ENCODE results near the gene ID3.

The ID3 gene

DNA sequence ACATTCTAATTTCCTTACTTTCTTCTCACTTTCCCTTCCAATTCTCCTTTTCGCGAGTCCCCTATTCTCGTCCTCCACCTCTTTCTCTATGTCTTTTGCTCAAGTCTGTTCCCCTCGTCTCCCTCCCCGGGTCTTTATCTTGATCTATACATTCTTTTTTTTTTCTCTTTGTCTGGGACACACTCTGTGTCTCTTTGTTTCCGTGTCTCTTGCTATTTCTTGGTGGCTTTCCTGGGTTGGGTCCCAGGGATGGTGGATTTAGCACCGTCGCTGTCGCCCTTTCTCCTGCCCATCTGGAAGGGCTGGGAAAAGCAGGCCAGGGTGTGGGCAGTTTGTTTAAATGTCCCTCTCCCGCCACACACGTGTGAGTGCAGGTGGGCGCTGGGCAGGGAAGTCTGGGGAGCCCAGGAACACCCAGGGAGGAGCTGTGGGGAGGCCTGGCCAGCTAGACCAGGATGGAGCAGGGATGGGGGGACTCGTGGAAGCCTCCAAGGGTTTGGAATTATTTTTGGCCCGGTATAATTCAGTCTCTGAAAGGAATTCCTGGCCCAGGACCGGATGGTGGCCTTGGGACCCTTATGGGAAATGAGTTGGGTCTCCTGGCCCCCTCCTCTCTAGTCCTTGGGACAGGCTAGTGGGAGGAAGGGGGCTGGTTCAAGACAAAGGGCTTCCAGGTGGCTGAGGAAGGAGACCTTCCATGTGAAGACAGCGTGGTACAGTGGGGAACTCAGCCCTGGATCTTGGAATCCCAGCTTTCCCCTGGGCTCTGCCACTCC lies 9.5 kb upstream of the ID3 start:
- TF ChIP-seq, protein P1, sequence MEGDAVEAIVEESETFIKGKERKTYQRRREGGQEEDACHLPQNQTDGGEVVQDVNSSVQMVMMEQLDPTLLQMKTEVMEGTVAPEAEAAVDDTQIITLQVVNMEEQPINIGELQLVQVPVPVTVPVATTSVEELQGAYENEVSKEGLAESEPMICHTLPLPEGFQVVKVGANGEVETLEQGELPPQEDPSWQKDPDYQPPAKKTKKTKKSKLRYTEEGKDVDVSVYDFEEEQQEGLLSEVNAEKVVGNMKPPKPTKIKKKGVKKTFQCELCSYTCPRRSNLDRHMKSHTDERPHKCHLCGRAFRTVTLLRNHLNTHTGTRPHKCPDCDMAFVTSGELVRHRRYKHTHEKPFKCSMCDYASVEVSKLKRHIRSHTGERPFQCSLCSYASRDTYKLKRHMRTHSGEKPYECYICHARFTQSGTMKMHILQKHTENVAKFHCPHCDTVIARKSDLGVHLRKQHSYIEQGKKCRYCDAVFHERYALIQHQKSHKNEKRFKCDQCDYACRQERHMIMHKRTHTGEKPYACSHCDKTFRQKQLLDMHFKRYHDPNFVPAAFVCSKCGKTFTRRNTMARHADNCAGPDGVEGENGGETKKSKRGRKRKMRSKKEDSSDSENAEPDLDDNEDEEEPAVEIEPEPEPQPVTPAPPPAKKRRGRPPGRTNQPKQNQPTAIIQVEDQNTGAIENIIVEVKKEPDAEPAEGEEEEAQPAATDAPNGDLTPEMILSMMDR (conservative IDR thresholded peaks at IDR 0.05) = no peak
- peak overlapping the region; percentile 66; the same call in 1 of the 2 replicates for H3K27ac ChIP-seq

DNA sequence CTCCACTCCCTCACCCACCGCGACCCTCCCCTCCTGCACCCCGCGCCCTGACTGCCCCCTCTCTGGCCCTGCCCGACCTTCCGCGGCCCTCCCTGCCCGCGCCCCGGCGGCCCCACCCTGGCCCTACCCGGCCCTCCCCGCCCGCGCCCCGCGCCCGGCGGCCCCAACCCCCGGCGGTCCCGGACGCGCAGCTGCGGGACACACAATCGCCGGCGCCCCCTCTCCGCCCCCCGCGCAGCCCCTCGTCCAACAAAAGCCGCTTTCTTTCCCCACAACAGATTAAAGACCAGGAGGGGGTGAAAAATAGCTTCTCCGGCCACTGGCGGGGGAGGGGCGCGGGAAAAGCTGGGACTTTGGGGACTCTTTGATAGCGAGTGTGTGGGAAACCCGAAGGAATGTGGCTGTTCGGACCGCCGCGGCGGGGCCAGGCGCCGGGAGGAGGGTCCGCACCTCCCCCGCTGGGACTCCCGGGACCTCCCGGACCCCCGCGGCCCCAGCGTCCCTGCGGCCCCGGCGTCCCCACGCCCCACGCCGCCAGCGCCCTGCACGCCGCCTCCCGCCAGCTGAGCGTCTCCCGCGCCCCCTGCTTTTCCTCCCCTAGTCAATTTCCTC lies 8.8 kb upstream of the ID3 start:
- TF ChIP-seq, protein P1 (conservative IDR thresholded peaks at IDR 0.05) = no peak
- peak overlapping the region; percentile 66; the same call in 1 of the 2 replicates for H3K27ac ChIP-seq

DNA sequence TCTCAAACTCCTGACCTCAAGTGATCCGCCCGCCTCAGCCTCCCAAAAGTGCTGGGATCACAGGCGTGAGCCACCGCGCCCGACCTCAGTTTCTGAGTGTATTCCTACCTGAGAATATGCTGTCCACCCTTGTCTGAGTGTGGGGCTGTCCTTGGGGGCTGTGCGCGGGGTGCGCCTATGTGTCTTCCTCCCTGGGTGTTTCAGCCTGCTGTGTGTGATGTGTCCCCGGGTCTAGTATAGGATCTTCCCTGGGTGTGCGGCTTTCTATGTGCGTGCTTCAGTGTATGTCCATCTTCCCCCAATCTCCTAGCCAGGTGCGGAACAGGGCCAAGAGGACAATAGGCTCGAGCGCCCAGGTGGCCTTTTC lies 8.3 kb upstream of the ID3 start:
- TF ChIP-seq, protein P1 (conservative IDR thresholded peaks at IDR 0.05) = no peak
- peak overlapping the region; percentile 66; the same call in 1 of the 2 replicates for H3K27ac ChIP-seq

DNA sequence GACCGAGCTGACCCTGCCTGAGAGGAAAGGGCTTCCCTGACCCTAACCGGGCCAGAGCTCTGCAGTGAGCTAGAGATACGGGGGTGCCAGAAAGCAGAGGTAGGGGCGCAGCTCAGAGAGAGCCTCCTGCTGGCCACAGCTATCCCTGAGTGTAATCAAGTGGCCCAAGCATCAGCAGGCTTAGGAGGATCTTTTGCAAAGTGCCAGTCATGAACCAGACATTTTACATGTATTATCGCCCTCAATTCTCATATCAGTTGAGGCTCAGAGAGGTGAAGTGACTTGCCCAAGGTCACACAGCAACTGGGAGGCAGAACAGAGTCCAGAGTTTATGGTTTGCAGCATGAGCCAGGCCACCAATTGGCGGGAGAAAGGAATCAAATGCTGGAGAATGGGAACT lies 7.0 kb upstream of the ID3 start:
- TF ChIP-seq, protein P1 (conservative IDR thresholded peaks at IDR 0.05) = no peak
- no peak overlapping the region for H3K27ac ChIP-seq

DNA sequence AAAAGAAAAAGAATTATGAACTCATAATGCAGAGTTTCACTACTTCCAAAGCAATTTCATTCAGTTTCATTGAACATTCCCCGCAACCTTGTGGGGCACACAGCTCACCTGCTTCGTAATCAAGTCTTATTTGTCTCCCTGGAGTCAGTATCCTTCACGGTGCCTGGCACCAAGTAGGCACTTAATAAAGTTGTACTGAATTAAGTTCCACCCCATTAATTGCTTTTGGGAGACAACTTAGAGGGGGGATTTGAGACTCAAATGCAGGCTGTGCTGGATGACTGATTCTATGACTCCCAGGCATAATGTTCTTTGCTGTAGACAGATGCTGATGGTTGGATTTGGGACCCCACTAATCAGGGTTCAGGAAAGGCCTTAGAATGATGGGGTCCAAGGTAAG lies 6.5 kb upstream of the ID3 start:
- TF ChIP-seq, protein P1 (conservative IDR thresholded peaks at IDR 0.05) = no peak
- H3K27ac ChIP-seq = no peak overlapping the region

DNA sequence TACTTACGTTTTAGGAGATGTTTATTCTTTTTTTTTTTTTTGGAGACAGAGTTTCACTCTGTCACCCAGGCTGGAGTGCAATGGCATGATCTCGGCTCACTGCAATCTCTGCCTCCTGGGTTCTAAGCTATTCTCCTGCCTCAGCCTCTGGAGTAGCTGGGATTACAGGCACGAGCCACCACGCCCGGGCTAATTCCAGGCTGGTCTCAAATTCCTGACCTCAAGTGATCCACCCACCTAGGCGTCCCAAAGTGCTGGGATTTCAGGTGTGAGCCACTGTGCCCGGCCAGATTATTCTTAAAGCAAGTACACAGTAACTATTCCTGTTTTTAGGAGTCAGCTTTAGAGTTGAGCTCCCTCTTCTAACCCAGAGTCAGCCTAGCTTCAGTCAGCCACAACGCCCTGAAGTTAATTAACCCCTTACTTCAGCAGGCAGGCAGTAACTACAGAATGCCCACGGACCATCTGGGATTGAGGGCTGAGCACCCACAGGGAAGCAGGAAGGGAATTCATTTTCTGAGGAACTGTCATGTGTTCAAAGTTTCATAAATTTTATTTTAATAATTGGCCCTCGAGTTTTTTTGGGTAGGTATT lies 5.3 kb upstream of the ID3 start:
- TF ChIP-seq, protein P1 (conservative IDR thresholded peaks at IDR 0.05) = no peak
- H3K27ac ChIP-seq = no peak overlapping the region

DNA sequence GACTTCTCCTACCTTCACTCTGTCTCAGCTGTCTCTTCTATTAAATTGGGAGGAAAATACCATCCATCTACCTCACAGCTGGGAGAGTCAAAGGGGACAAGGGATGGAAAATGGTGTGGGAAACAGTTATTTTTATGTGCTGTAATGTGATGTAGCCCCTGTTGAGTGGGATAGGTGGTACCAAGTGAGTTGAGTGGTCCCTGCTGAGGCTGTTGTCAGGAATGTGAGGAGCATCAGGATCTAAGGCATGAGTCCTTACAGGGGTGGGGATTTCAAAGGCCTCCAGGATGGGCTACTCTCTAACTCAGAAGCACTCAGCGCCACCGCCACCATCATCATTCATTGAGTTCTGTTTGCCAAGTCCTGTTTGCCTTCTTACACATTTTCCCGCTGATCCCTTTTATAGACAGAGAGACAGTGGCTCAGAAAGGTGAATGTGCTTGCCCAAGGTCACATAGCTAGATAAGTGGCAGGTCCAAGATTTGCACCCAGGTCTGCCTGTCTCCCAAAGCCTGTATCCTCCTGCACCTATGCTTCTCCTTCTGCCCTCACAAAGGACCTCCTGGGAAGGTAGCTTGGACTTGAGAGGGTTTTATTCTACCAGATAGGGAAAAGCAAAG lies 4.6 kb upstream of the ID3 start:
- TF ChIP-seq, protein P1 (conservative IDR thresholded peaks at IDR 0.05) = no peak
- H3K27ac ChIP-seq = no peak overlapping the region

Measured in VCaP (cell line).